HEK293 (cell line): ENCODE data around the gene GGN.

Experiments
- GLIS1 ChIP-seq: fragments of 450-650 bp; formaldehyde crosslinking; IDR thresholded peaks from 2 replicates; pipeline ENCODE4 v1.5.1; 2016; ENCODE audit warnings: missing biosample characterization, missing genetic modification characterization
- MZF1 ChIP-seq: fragments of 450-650 bp; formaldehyde crosslinking; IDR thresholded peaks from 2 replicates; pipeline ENCODE4 v1.5.1; 2017; ENCODE audit warnings: missing biosample characterization, missing genetic modification characterization, borderline replicate concordance
- ZEB2 ChIP-seq: fragments of 450-650 bp; formaldehyde crosslinking; IDR thresholded peaks from 2 replicates; pipeline ENCODE4 v1.5.1; 2016; ENCODE audit warnings: missing biosample characterization, missing genetic modification characterization
- ZNF114 ChIP-seq: fragments of 450-650 bp; formaldehyde crosslinking; IDR thresholded peaks from 2 replicates; pipeline ENCODE4 v1.5.0; 2017; ENCODE audit warnings: missing biosample characterization, missing genetic modification characterization
- ZNF214 ChIP-seq: fragments of 450-650 bp; formaldehyde crosslinking; IDR thresholded peaks from 2 replicates; pipeline ENCODE4 v1.5.1; 2017; ENCODE audit warnings: missing biosample characterization, mild to moderate bottlenecking, missing genetic modification characterization, borderline replicate concordance
- ZNF311 ChIP-seq: fragments of 450-650 bp; formaldehyde crosslinking; IDR thresholded peaks from 2 replicates; pipeline ENCODE4 v1.5.1; 2017; ENCODE audit warnings: missing biosample characterization, missing genetic modification characterization, borderline replicate concordance
- ZNF335 ChIP-seq: fragments of 450-650 bp; formaldehyde crosslinking; conservative IDR thresholded peaks from 2 replicates; pipeline ENCODE4 v1.5.1; 2016; ENCODE audit warnings: missing biosample characterization, missing genetic modification characterization
- ZNF521 ChIP-seq: fragments of 450-650 bp; formaldehyde crosslinking; IDR thresholded peaks from 2 replicates; pipeline ENCODE4 v1.5.1; 2017; ENCODE audit warnings: missing biosample characterization, mild to moderate bottlenecking, missing genetic modification characterization
- ZNF544 ChIP-seq: fragments of 450-650 bp; formaldehyde crosslinking; IDR thresholded peaks from 2 replicates; pipeline ENCODE4 v1.5.0; 2017; ENCODE audit warnings: missing biosample characterization, missing genetic modification characterization
- ZNF596 ChIP-seq: fragments of 450-650 bp; IDR thresholded peaks from 2 replicates; pipeline ENCODE4 v1.5.0; 2018; ENCODE audit warnings: missing biosample characterization, mild to moderate bottlenecking, missing genetic modification characterization, moderate library complexity
- ZNF660 ChIP-seq: fragments of 450-650 bp; IDR thresholded peaks from 2 replicates; pipeline ENCODE4 v1.5.1; 2018; ENCODE audit warnings: missing biosample characterization, mild to moderate bottlenecking, missing genetic modification characterization
- ZNF843 ChIP-seq: fragments of 450-650 bp; formaldehyde crosslinking; IDR thresholded peaks from 2 replicates; pipeline ENCODE4 v1.5.1; 2016; ENCODE audit warnings: missing biosample characterization, missing genetic modification characterization
- ZSCAN23 ChIP-seq: fragments of 450-650 bp; formaldehyde crosslinking; IDR thresholded peaks from 2 replicates; pipeline ENCODE4 v1.5.1; 2016; ENCODE audit warnings: missing biosample characterization, missing genetic modification characterization
- TF ChIP-seq, protein P1 (sequence below): fragments of 450-650 bp; formaldehyde crosslinking; IDR thresholded peaks from 2 replicates; pipeline ENCODE4 v1.5.1; 2016; ENCODE audit warnings: missing biosample characterization, missing genetic modification characterization
- TF ChIP-seq, protein P2 (sequence below): fragments of 450-650 bp; formaldehyde crosslinking; IDR thresholded peaks from 2 replicates; pipeline ENCODE4 v1.5.1; 2016; ENCODE audit warnings: missing biosample characterization, missing genetic modification characterization, borderline replicate concordance
- TF ChIP-seq, protein P3 (sequence below): fragments of 450-650 bp; formaldehyde crosslinking; IDR thresholded peaks from 2 replicates; pipeline ENCODE4 v1.5.1; 2016; ENCODE audit warnings: missing biosample characterization, missing genetic modification characterization
- TF ChIP-seq, protein P4 (sequence below): fragments of 450-650 bp; formaldehyde crosslinking; IDR thresholded peaks from 2 replicates; pipeline ENCODE4 v1.5.1; 2016; ENCODE audit warnings: missing biosample characterization, missing genetic modification characterization
- TF ChIP-seq, protein P5 (sequence below): fragments of 450-650 bp; formaldehyde crosslinking; IDR thresholded peaks from 2 replicates; pipeline ENCODE4 v1.5.1; 2016; ENCODE audit warnings: missing biosample characterization, missing genetic modification characterization
- TF ChIP-seq, protein P6 (sequence below): fragments of 450-650 bp; formaldehyde crosslinking; IDR thresholded peaks from 2 replicates; pipeline ENCODE4 v1.5.1; 2016; ENCODE audit warnings: missing biosample characterization, missing genetic modification characterization, low read depth
- TF ChIP-seq, protein P7 (sequence below): fragments of 450-650 bp; formaldehyde crosslinking; IDR thresholded peaks from 2 replicates; pipeline ENCODE4 v1.5.1; 2017; ENCODE audit warnings: missing biosample characterization, missing genetic modification characterization

The GGN gene

DNA sequence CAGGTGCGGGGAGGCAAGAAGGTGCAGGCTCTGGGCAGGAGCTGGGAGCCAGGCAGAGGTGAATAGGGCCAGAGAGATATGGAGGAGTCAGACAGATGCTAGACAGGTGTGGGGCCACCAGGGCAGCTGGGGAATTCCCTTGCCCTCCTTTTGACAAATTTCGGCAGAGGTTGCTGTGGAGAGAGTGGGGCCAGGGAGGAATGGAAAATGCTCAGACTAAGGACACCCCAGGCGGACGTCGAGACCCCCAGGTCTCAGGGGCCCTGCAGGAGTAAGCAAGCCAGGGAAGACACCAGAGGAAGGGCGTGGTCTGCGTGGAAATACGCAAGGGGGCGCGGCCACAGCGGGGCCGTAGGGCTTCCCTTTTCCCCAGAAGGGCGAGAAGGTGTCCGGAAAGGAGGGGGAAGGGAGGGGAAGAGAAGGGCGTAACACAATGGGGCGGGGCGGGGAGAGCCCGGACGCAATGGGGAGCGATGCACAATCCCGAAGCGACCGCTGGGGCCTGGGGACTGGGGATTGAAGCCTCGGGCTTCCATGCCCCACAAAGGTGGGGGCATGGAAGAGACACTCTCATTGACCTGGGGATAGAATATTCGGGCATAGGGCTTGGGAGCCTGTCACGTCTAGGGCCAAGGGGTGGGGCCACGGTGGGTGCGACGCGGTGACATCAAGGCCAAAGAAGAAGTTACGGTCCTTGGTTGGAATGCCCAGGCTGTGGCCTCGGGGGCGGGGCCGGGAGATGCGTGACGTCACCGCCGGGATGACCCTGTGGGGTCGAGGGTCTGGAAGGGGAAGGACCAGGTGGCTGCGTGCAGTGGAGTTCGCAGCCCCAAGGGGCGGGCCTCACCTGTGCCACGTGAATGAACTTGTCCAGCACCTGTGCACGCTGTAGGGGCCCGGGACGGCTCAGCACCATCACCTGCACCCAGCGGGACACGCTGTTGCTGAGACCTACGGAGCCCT is 30.0 kb upstream of the GGN start (continued):
- TF ChIP-seq, protein P1, sequence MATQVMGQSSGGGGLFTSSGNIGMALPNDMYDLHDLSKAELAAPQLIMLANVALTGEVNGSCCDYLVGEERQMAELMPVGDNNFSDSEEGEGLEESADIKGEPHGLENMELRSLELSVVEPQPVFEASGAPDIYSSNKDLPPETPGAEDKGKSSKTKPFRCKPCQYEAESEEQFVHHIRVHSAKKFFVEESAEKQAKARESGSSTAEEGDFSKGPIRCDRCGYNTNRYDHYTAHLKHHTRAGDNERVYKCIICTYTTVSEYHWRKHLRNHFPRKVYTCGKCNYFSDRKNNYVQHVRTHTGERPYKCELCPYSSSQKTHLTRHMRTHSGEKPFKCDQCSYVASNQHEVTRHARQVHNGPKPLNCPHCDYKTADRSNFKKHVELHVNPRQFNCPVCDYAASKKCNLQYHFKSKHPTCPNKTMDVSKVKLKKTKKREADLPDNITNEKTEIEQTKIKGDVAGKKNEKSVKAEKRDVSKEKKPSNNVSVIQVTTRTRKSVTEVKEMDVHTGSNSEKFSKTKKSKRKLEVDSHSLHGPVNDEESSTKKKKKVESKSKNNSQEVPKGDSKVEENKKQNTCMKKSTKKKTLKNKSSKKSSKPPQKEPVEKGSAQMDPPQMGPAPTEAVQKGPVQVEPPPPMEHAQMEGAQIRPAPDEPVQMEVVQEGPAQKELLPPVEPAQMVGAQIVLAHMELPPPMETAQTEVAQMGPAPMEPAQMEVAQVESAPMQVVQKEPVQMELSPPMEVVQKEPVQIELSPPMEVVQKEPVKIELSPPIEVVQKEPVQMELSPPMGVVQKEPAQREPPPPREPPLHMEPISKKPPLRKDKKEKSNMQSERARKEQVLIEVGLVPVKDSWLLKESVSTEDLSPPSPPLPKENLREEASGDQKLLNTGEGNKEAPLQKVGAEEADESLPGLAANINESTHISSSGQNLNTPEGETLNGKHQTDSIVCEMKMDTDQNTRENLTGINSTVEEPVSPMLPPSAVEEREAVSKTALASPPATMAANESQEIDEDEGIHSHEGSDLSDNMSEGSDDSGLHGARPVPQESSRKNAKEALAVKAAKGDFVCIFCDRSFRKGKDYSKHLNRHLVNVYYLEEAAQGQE, result no peak
- TF ChIP-seq MZF1 (peak; percentile 90), ZSCAN23 (tag by site-specific recombination) (no peak), ZNF544 (tag by site-specific recombination) (no peak), ZEB2 (tag by site-specific recombination) (0 out of 2 replicates have a peak, but pooled peaks have one; percentile 29), ZNF214 (tag by site-specific recombination) (no peak), ZNF660 (tag by site-specific recombination) (no peak), ZNF596 (tag by site-specific recombination) (no peak), ZNF843 (tag by site-specific recombination) (0 out of 2 replicates have a peak, but pooled peaks have one; percentile 10), GLIS1 (peak; percentile 59), ZNF335 (tag by site-specific recombination) (peak; percentile 88), ZNF311 (tag by site-specific recombination) (no peak), ZNF114 (tag by site-specific recombination) (no peak), ZNF521 (tag by site-specific recombination) (no peak)
- TF ChIP-seq, protein P2, sequence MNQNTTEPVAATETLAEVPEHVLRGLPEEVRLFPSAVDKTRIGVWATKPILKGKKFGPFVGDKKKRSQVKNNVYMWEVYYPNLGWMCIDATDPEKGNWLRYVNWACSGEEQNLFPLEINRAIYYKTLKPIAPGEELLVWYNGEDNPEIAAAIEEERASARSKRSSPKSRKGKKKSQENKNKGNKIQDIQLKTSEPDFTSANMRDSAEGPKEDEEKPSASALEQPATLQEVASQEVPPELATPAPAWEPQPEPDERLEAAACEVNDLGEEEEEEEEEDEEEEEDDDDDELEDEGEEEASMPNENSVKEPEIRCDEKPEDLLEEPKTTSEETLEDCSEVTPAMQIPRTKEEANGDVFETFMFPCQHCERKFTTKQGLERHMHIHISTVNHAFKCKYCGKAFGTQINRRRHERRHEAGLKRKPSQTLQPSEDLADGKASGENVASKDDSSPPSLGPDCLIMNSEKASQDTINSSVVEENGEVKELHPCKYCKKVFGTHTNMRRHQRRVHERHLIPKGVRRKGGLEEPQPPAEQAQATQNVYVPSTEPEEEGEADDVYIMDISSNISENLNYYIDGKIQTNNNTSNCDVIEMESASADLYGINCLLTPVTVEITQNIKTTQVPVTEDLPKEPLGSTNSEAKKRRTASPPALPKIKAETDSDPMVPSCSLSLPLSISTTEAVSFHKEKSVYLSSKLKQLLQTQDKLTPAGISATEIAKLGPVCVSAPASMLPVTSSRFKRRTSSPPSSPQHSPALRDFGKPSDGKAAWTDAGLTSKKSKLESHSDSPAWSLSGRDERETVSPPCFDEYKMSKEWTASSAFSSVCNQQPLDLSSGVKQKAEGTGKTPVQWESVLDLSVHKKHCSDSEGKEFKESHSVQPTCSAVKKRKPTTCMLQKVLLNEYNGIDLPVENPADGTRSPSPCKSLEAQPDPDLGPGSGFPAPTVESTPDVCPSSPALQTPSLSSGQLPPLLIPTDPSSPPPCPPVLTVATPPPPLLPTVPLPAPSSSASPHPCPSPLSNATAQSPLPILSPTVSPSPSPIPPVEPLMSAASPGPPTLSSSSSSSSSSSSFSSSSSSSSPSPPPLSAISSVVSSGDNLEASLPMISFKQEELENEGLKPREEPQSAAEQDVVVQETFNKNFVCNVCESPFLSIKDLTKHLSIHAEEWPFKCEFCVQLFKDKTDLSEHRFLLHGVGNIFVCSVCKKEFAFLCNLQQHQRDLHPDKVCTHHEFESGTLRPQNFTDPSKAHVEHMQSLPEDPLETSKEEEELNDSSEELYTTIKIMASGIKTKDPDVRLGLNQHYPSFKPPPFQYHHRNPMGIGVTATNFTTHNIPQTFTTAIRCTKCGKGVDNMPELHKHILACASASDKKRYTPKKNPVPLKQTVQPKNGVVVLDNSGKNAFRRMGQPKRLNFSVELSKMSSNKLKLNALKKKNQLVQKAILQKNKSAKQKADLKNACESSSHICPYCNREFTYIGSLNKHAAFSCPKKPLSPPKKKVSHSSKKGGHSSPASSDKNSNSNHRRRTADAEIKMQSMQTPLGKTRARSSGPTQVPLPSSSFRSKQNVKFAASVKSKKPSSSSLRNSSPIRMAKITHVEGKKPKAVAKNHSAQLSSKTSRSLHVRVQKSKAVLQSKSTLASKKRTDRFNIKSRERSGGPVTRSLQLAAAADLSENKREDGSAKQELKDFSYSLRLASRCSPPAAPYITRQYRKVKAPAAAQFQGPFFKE (tag by site-specific recombination), result peak; percentile 88; the same call in 1 of the 2 replicates
- TF ChIP-seq, protein P3, sequence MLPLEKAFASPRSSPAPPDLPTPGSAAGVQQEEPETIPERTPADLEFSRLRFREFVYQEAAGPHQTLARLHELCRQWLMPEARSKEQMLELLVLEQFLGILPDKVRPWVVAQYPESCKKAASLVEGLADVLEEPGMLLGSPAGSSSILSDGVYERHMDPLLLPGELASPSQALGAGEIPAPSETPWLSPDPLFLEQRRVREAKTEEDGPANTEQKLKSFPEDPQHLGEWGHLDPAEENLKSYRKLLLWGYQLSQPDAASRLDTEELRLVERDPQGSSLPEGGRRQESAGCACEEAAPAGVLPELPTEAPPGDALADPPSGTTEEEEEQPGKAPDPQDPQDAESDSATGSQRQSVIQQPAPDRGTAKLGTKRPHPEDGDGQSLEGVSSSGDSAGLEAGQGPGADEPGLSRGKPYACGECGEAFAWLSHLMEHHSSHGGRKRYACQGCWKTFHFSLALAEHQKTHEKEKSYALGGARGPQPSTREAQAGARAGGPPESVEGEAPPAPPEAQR (tag by site-specific recombination), result no peak
- TF ChIP-seq, protein P4, sequence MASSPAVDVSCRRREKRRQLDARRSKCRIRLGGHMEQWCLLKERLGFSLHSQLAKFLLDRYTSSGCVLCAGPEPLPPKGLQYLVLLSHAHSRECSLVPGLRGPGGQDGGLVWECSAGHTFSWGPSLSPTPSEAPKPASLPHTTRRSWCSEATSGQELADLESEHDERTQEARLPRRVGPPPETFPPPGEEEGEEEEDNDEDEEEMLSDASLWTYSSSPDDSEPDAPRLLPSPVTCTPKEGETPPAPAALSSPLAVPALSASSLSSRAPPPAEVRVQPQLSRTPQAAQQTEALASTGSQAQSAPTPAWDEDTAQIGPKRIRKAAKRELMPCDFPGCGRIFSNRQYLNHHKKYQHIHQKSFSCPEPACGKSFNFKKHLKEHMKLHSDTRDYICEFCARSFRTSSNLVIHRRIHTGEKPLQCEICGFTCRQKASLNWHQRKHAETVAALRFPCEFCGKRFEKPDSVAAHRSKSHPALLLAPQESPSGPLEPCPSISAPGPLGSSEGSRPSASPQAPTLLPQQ (tag by site-specific recombination), result peak; percentile 50; the same call in 1 of the 2 replicates
- TF ChIP-seq, protein P5, sequence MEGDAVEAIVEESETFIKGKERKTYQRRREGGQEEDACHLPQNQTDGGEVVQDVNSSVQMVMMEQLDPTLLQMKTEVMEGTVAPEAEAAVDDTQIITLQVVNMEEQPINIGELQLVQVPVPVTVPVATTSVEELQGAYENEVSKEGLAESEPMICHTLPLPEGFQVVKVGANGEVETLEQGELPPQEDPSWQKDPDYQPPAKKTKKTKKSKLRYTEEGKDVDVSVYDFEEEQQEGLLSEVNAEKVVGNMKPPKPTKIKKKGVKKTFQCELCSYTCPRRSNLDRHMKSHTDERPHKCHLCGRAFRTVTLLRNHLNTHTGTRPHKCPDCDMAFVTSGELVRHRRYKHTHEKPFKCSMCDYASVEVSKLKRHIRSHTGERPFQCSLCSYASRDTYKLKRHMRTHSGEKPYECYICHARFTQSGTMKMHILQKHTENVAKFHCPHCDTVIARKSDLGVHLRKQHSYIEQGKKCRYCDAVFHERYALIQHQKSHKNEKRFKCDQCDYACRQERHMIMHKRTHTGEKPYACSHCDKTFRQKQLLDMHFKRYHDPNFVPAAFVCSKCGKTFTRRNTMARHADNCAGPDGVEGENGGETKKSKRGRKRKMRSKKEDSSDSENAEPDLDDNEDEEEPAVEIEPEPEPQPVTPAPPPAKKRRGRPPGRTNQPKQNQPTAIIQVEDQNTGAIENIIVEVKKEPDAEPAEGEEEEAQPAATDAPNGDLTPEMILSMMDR (tag by site-specific recombination), result no peak; the same call in 1 of the 2 replicates
- TF ChIP-seq, protein P6, sequence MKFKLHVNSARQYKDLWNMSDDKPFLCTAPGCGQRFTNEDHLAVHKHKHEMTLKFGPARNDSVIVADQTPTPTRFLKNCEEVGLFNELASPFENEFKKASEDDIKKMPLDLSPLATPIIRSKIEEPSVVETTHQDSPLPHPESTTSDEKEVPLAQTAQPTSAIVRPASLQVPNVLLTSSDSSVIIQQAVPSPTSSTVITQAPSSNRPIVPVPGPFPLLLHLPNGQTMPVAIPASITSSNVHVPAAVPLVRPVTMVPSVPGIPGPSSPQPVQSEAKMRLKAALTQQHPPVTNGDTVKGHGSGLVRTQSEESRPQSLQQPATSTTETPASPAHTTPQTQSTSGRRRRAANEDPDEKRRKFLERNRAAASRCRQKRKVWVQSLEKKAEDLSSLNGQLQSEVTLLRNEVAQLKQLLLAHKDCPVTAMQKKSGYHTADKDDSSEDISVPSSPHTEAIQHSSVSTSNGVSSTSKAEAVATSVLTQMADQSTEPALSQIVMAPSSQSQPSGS, result peak; percentile 98
- TF ChIP-seq, protein P7, sequence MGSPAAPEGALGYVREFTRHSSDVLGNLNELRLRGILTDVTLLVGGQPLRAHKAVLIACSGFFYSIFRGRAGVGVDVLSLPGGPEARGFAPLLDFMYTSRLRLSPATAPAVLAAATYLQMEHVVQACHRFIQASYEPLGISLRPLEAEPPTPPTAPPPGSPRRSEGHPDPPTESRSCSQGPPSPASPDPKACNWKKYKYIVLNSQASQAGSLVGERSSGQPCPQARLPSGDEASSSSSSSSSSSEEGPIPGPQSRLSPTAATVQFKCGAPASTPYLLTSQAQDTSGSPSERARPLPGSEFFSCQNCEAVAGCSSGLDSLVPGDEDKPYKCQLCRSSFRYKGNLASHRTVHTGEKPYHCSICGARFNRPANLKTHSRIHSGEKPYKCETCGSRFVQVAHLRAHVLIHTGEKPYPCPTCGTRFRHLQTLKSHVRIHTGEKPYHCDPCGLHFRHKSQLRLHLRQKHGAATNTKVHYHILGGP, result no peak
